Measurements from ENCODE around the gene SCN1A.

DNA sequence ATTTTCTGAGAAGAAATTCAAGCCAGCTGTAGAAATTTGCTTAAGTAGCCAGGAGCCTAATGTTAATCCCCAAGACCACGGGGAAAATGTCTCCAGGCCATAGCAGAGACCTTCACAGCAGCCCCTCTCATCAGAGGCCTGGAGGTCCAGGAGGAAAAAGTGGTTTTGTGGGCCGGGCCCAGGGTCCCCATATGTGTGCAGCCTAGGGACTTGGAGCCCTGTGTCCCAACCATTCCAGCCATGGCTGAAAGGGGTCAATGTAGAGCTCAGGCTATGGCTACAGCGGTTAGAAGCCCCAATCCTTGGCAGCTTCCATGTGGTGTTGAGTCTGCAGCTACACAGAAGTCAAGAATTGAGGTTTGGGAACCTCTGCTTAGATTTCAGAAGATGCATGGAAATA lies 160.1 kb downstream of the SCN1A start:
- TF ChIP-seq, protein P1, sequence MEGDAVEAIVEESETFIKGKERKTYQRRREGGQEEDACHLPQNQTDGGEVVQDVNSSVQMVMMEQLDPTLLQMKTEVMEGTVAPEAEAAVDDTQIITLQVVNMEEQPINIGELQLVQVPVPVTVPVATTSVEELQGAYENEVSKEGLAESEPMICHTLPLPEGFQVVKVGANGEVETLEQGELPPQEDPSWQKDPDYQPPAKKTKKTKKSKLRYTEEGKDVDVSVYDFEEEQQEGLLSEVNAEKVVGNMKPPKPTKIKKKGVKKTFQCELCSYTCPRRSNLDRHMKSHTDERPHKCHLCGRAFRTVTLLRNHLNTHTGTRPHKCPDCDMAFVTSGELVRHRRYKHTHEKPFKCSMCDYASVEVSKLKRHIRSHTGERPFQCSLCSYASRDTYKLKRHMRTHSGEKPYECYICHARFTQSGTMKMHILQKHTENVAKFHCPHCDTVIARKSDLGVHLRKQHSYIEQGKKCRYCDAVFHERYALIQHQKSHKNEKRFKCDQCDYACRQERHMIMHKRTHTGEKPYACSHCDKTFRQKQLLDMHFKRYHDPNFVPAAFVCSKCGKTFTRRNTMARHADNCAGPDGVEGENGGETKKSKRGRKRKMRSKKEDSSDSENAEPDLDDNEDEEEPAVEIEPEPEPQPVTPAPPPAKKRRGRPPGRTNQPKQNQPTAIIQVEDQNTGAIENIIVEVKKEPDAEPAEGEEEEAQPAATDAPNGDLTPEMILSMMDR (IDR thresholded peaks at IDR 0.05): no peak
- TF ChIP-seq POLR2A (IDR thresholded peaks at IDR 0.05) (no peak), EP300 (IDR thresholded peaks at IDR 0.05) (no peak)

Measured in tibial nerve (tissue), 4 donors.